Measurements from ENCODE around the gene PTGS2. TPM values are rescaled to one million over a fixed set of nuclear protein-coding genes. Genes with fewer than 3 reads are reported as not detected.
A peak's percentile ranks its signal among the peaks of the same experiment; 100 is the strongest.

PTGS2 gene
- total RNA-seq, result 0.77 TPM
- long read RNA-seq, result 0 reads

DNA sequence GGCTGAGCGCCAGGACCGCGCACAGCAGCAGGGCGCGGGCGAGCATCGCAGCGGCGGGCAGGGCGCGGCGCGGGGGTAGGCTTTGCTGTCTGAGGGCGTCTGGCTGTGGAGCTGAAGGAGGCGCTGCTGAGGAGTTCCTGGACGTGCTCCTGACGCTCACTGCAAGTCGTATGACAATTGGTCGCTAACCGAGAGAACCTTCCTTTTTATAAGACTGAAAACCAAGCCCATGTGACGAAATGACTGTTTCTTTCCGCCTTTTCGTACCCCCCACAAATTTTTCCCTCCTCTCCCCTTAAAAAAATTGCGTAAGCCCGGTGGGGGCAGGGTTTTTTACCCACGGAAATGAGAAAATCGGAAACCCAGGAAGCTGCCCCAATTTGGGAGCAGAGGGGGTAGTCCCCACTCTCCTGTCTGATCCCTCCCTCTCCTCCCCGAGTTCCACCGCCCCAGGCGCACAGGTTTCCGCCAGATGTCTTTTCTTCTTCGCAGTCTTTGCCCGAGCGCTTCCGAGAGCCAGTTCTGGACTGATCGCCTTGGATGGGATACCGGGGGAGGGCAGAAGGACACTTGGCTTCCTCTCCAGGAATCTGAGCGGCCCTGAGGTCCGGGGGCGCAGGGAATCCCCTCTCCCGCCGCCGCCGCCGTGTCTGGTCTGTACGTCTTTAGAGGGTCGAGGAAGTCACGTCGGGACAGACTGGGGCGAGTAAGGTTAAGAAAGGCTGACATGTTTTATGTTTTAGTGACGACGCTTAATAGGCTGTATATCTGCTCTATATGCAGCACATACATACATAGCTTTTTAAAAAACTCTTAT, at the start of gene PTGS2:
PTGS2 (minus strand) TSS at position 179 of the 817 bp plus-strand sequence; CDS start at position 46, 133 bp downstream.
- intact Hi-C loops (cut with micrococcal nuclease), result no loop called here
- peak; percentile 80 for DNase-seq
- peak; percentile 98 for ATAC-seq

DNA sequence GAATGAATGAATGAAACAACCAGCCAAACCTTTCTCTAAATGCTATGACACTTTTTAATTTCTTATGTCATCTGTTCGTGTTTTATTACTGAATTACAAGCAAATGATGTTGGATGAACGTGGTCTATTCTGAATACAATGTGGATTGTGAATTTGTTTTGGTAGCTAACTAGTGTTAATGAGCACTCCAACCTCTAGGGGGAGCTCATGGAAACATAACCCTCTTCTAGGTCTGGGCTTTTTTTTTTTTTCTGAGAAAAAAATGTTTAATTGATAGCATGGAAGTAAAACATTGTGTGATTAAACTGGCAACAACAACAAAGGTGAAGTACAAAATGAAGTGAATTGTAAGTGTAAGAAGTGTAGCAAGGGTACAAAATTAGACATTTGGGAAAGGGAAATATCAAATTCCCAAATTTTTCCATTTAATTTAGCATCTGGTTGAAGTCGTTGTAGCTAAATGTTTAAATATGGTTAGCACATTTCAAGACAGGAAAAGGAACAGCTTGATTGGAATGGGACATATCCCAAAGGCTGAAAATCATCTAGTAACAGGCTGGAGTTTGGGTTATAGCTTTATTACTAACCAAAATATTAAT, 42.6 kb upstream of the PTGS2 start:
- intact Hi-C loops (cut with micrococcal nuclease), result no loop called here
- no peak for DNase-seq
- no peak for ATAC-seq

DNA sequence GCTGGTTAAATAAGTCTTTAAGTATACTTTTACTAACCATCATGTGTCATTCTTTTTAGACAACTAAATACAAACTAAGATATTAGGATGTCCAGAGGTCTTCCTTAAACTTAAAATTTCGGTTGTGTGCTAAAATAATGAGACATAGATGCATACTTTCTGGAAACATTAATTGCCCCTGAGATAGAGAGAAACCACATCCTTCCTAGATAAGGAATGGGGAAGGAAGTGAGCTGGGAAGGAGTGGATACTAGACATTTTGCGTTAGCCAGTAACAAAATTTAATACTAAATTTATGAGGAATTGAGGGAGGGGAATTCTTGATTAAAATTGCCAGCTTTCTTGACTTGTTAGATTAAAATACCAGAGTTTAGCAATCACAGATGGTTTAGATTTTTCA, 37.1 kb upstream of the PTGS2 start:
- ATAC-seq, result no peak
- intact Hi-C loops (cut with micrococcal nuclease), result no loop called here

DNA sequence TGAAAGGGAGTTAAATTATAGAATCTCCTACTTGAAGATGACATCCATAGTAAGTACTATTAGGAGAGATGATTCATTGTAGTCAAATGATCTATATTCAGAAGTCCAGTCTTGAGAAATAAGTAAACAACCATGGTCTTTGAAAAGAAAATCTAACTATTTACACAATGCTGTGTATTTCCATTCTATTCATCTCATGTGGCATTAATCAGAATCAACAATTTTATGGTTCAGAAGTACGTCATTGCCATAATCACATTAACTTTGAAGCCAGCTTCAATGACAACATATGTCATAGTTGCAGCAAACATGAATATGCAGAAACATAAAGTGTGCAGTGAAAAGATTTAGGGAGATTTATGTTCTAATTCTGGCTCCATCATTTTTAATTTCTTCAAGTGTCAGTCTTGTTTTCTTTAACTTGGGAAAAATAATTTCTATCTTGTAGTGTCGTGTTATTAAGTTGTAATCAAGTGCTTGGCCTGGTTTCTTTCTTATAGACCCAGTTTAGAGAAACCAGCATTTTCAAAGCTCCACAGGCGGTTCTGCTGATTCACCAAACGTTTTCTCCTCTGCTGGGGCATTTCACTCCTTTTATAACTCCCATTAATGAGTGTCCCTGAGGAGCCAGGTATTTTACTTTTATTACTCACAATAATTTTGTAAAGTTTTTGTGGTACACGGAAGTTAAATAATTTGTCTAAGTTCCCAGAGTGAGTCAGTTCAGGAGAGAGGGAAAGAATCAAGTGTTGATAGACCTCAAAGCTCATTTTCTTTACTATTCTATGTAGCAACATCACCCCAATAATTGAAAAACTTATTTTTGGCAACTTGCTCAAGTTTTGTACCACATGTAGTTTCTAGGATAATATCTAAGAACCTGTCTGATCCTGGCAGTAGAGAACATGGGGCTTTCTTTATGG, 35.9 kb upstream of the PTGS2 start:
- ATAC-seq (no peak), DNase-seq (no peak)
- intact Hi-C loops (cut with micrococcal nuclease), result no loop called here

More for the DNA sequence above, 37.1 kb upstream of the PTGS2 start:
- no peak for DNase-seq

DNA sequence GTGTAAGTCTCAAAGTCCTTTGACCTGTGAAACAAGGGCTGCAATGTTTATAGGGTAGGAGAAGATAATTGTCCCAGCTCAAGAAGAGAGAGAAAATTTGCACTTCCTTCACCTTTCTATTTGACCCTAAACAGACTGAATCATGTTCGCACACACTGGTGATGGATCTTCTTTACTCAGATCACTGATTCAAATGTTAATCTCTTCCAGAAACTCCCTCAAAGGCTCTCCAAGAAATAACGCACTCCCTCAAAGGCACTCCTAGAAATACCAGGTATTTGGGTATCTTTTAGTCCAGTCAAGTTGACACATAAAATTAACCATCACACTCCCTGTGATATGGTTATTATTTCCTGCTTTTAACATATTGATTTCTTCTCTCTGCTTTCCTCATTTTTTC, 30.5 kb upstream of the PTGS2 start:
- intact Hi-C loops (cut with micrococcal nuclease), result no loop called here
- no peak for ATAC-seq
- no peak for DNase-seq

DNA sequence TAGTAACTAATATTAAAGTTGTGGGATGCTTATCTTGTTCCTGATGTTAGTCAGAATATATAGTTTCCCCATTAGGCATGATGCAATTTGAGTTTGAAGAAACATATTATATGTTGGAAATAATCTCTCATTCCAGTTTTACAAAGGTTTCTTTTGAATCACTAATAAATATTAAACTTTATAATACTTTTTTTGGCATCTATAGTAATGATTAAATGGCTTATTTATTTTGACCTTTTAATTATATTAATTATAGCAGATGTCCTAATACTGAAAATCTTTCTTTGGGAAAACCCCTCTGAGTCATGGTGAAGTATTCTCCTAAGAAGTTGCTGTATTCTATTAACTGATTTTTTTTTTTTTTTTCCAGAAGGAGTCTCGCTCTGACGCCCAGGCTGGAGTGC, 28.5 kb upstream of the PTGS2 start:
- no peak for ATAC-seq
- intact Hi-C loops (cut with micrococcal nuclease), result no loop called here

DNA sequence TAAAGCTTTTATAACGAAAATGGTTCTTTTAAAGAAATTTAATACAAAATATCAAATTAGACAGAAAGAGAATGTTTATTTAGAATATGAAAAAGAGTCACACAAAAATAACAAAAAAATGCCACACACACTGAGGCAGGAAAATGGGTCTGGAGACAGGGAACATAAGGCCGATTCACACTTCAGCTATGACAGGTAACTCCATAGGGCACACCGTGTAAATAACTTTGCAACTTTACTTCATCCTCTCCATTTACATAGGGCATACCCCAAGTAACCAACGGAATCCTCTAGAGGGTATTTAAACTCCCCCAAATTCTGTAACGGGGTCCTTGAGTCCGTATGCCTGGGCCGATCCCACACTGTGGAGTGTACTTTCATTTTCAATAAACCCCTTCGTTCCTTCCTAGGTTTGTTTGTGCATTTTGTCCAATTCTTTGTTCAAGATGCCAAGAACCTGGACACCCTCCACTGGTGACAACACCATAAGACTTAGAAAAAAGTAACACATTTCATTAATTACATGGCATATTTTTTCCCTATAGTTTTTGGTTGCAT, 23.1 kb upstream of the PTGS2 start:
- ATAC-seq (no peak), DNase-seq (no peak)
- intact Hi-C loops (cut with micrococcal nuclease), result no loop called here

More for the DNA sequence above, 28.5 kb upstream of the PTGS2 start:
- no peak for DNase-seq

DNA sequence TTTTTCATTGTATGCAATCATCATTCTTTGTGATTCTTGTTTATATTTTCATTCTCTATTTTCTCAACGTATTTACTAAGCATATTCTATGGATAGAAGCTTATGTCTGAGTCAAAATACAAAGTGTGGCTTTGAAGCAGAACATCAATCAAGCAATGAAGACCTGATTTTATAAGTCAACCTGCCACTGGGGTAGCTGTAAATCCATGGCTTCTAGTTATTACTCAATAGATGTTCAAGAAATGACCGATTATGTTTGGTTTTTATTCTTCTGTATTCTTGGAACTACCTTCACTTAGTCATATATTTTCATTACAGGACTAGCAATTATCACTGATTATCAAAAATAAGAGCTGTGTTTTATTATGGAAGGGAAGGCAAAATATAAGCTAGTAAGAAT, 20.5 kb upstream of the PTGS2 start:
- intact Hi-C loops (cut with micrococcal nuclease), result no loop called here
- DNase-seq (no peak), ATAC-seq (no peak)

DNA sequence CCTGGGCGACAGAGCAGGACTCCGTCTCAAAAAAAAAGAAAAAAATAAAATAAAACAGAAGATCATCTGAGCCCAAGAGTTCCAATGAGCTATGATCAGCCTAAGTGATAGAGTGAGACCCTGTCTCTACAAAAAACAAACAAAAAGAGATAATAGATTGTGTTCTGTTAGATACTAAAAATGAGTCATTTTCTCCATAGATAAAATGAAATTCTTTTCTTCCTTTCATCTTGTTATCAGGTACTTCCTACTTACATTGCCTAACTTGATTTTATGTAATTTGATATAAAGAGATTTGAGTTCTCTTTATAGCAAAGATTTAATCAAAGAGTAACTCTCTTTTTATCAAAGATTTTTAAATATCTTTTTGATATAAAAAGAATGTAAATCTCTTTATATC, 19.3 kb upstream of the PTGS2 start:
- no peak for ATAC-seq
- no peak for DNase-seq
- intact Hi-C loops (cut with micrococcal nuclease), result no loop called here

DNA sequence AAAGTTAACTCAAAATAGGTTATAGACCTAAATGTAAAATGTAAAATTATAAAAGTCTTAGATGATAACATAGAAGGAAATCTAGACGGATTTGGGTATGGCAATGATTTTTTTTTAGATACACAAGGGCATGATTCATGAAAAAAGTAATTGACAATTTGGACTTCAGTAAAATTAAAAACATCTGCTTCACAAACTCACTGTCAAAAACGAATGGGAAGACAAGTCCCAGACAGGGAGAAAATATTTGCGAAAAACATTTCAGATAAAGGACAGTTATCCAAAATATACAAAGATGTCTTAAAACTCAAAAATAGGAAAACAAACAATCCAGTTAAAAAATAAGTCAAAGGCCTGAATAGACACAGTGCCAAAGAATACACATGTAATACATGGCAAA, 9.7 kb upstream of the PTGS2 start:
- ATAC-seq (no peak), DNase-seq (no peak)
- intact Hi-C loops (cut with micrococcal nuclease), result no loop called here

DNA sequence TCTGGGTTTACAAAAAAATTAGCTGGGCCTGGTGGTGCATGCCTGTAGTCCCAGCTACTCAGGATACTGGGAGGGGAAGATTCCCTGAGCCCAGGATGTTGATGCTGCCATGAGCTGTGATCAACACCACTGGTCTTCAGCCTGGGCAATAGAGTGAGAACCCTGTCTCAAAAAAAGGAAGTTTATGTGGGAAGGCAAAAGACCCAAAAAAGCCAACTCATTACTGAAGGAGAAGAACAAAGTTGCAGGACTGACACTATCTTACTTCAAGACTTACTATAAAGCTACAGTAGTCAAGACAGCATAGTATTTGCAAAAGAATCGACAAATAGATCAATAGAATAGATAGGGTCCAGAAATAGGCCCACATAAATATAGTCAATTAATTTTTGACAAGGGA, 9.2 kb upstream of the PTGS2 start:
- intact Hi-C loops (cut with micrococcal nuclease), result no loop called here
- ATAC-seq, result no peak
- DNase-seq, result no peak

DNA sequence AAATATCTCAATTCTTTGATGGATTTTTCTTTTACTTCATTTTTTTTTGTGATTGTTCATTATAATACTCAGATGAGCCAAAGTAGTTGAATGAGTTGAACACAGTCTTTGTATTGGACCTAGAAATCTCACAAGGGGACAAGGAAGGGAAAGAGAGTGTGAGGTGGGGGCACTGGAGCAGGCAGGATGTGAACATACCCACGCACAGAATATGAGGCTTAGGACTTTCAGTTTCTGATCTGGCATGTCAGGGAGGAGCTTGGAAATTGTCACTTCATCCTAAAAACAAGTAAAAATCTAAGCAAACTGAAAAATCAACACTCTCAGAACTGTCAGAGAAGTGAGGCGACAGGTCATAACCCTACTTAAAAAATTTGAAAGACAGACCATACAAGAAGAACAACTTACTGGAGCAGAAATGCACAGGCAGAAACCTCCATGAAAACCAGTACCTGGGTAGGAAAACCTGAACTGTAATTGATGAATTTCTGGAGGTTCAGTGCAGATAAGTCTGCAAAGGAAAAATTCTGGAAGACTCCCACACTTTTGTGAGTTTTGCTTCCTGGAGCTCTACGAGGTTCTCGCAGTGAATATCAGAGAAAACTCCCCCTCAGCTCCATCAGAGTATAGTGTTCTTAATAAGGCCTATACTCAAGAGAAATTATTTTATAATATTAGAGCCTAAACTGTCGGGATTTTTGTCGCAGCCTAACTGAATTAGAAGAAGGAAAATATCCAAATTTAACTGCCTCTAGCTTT, 3.6 kb upstream of the PTGS2 start:
- ATAC-seq (no peak), DNase-seq (no peak)
- intact Hi-C loops (cut with micrococcal nuclease), result no loop called here

DNA sequence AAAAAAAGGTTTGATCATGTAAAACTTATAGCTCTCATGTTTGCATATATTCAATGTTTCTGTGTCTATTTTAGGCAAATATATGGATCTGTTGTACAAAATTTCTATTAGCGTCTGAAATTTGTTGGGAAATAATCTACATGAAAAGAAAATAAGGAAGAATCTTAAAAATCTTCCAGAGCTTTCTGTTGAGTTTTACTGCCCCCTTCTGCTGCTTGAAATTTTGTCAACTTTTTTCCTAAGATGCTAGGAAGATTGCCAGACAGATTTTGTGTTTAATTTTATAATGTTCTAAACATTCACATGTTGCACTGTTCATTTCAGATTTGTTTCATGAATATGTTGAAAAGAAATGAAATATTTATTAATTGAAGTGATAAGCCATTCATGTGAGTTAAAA, 2.5 kb upstream of the PTGS2 start:
- ATAC-seq (no peak), DNase-seq (no peak)
- intact Hi-C loops (cut with micrococcal nuclease), result no loop called here

DNA sequence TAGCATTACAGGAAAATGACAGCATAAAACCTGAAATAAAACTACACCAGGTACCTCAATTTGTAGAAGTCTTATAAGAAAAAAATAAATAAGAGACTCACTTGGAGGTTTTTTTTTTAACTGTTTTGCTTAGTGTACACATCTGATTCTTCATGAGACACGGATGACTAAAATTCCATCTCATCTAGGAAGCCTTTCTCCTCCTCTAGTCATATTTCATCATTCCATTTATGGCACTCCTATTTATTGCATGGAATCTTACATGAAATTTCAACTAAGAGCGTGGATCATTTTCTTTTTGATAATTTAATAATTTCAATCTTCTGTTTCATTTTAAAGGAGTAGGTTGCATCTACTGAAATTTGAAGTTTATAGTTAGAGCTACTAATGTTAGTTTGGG, 1.6 kb upstream of the PTGS2 start:
- intact Hi-C loops (cut with micrococcal nuclease), result no loop called here
- DNase-seq (no peak), ATAC-seq (no peak)

DNA sequence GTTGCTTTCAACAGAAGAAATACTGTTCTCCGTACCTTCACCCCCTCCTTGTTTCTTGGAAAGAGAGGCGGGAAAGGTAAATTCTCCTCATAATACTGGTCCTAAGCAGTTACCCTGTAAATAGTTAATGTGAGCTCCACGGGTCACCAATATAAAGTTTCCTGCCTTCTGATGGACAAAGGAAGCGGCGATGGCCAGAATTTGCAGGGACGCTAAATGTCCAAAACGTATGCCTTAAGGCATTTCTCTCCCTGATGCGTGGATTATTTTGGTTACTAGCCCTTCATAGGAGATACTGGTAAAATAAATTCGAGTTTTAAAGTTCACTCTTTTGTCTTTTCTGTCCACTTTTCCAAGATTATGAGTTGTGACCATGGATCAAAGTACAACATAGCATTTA, 898 bp upstream of the PTGS2 start:
- ATAC-seq (no peak), DNase-seq (no peak)
- intact Hi-C loops (cut with micrococcal nuclease), result no loop called here

DNA sequence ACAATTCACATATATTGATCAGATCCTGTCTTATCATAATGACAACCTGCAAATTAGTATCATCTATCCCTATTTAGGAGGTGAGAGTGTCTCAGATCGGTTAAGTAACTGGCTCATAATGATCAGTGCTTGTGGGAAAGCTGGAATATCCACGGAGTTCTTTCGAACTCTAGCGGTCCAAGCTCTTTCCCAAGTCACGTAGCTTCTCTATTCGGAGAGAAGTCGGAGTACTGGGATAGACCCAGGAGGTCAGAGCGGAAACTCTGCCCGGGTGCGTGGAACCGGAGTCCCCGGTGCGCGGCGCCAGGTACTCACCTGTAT, 339 bp downstream of the PTGS2 start:
- peak; percentile 68 for ATAC-seq
- intact Hi-C loops (cut with micrococcal nuclease), result no loop called here
- no peak for DNase-seq

DNA sequence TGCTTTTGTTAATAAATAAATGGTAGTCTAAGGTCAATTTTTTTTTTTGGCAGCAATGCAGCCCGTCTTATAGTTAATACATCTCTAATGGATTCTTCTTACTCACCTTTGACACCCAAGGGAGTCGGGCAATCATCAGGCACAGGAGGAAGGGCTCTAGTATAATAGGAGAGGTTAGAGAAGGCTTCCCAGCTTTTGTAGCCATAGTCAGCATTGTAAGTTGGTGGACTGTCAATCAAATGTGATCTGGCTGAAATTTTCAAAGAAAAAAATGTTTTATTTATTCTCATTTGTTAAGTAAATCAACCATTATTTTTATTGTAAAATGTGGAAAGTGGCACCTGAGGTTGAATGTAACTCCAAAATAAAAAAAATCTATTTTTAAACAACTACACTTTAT, 2.1 kb downstream of the PTGS2 start:
- intact Hi-C loops (cut with micrococcal nuclease), result no loop called here
- DNase-seq (no peak), ATAC-seq (no peak)

DNA sequence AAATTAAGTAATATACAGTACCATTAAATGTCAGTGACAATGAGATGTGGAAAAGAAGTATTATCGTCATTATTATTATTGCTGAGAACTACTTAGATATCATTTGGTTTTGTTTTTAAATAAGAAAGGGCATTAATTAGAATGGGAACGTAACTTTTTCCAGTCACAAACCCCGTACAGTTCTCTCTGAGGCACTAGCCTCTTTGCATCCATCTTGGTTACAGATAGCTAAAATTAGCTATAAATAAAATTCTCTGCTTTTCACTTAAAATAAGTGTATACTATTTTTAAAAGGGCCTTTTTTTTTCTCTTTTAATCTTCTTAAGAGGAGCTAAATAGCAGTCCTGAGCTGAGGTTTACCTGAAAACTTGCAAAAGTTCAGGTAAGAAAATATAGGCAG, 7.6 kb downstream of the PTGS2 start:
- intact Hi-C loops (cut with micrococcal nuclease), result no loop called here
- ATAC-seq (no peak), DNase-seq (no peak)

DNA sequence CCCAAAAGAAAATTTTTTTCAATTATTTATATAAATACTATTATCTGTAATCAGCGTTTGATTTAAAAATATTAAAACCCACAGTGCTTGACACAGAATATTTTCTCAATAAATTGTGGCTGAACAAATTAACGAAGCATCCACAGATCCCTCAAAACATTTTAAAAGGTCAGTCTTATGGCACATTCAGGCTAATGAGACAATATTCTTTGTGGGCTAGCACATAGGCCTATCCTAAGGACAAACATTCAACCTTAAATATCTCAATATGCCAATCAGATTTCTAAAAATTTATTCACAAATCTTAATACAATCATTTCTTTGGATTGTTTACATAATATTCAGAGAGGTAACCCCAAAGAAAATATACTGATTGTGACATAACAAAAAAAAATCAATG, 8.1 kb downstream of the PTGS2 start:
- DNase-seq (no peak), ATAC-seq (no peak)
- intact Hi-C loops (cut with micrococcal nuclease), result no loop called here

Measured in left ventricle myocardium superior (tissue), 1 donor.